A673 (cell line): Measurements from ENCODE around the gene POLE4.

Source experiments
- EZH2 ChIP-seq: fragments of 200-600 bp; sonication (generic); IDR thresholded peaks from 2 replicates; pipeline ENCODE4 v1.6.1; 2017; ENCODE audit warnings: borderline replicate concordance, low read depth, mild to moderate bottlenecking, mixed read lengths, antibody characterized with exemption, low read length; ENCODE audit not compliant: poor library complexity, severe bottlenecking
- TF ChIP-seq, protein P1 (sequence below): fragments of 300-800, 200-600 bp; sonication (generic); conservative IDR thresholded peaks from 2 replicates; pipeline ENCODE4 v1.5.1; 2017; ENCODE audit warnings: low read depth, mild to moderate bottlenecking, antibody characterized with exemption, low read length, moderate library complexity, mixed read lengths

- TF ChIP-seq EZH2, result no peak
- TF ChIP-seq, protein P1, sequence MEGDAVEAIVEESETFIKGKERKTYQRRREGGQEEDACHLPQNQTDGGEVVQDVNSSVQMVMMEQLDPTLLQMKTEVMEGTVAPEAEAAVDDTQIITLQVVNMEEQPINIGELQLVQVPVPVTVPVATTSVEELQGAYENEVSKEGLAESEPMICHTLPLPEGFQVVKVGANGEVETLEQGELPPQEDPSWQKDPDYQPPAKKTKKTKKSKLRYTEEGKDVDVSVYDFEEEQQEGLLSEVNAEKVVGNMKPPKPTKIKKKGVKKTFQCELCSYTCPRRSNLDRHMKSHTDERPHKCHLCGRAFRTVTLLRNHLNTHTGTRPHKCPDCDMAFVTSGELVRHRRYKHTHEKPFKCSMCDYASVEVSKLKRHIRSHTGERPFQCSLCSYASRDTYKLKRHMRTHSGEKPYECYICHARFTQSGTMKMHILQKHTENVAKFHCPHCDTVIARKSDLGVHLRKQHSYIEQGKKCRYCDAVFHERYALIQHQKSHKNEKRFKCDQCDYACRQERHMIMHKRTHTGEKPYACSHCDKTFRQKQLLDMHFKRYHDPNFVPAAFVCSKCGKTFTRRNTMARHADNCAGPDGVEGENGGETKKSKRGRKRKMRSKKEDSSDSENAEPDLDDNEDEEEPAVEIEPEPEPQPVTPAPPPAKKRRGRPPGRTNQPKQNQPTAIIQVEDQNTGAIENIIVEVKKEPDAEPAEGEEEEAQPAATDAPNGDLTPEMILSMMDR, result no peak
Measured at GRCh38 chr2:74925361-74925786, 33.1 kb upstream of the POLE4 start.
